Osteoblast (primary cell): ENCODE data around the gene CEP350. TPM values are rescaled to one million over a fixed set of nuclear protein-coding genes. Genes with fewer than 3 reads are reported as not detected.
A peak's percentile ranks its signal among the peaks of the same experiment; 100 is the strongest.

Source experiments
- DNase-seq: peaks from one replicate; pipeline ENCODE4 v3.0.0; 2011; ENCODE audit warnings: low spot score, mixed read lengths; ENCODE audit not compliant: insufficient read length; ENCODE audit errors: missing footprints
- H2AFZ ChIP-seq: 2 replicates; pipeline ENCODE4 v1.6.0; 2011; ENCODE audit warnings: mild to moderate bottlenecking, low read length
- H3K27ac ChIP-seq: 2 replicates; pipeline ENCODE4 v1.5.1; 2011; ENCODE audit warnings: mild to moderate bottlenecking, low read depth, low read length, moderate library complexity
- H3K27me3 ChIP-seq: 2 replicates; pipeline ENCODE4 v1.6.0; 2012; ENCODE audit warnings: mild to moderate bottlenecking, control low read depth, inconsistent platforms, low read length, moderate library complexity; ENCODE audit not compliant: insufficient read depth
- H3K36me3 ChIP-seq: 2 replicates; pipeline ENCODE4 v1.5.1; 2011; ENCODE audit warnings: mild to moderate bottlenecking, low read length, control low read depth, moderate library complexity; ENCODE audit not compliant: insufficient read depth
- H3K4me1 ChIP-seq: 2 replicates; pipeline ENCODE4 v1.5.1; 2011; ENCODE audit warnings: mild to moderate bottlenecking, low read length, control low read depth, moderate library complexity; ENCODE audit not compliant: insufficient read depth
- H3K4me2 ChIP-seq: 2 replicates; pipeline ENCODE4 v1.6.0; 2011; ENCODE audit warnings: mild to moderate bottlenecking, low read length; ENCODE audit not compliant: insufficient read depth
- H3K4me3 ChIP-seq: fragments of 200-600 bp; sonication (generic); 3 replicates; pipeline ENCODE4 v1.5.1; 2012; ENCODE audit warnings: mild to moderate bottlenecking, low read length, inconsistent platforms; ENCODE audit not compliant: insufficient read depth
- H3K79me2 ChIP-seq: 2 replicates; pipeline ENCODE4 v1.6.0; 2012; ENCODE audit warnings: mild to moderate bottlenecking, low read length, control low read depth, inconsistent platforms; ENCODE audit not compliant: insufficient read depth
- H3K9me3 ChIP-seq: 2 replicates; pipeline ENCODE4 v1.5.1; 2011; ENCODE audit warnings: low read depth, low read length, control low read depth
- H4K20me1 ChIP-seq: 2 replicates; pipeline ENCODE4 v1.6.0; 2012; ENCODE audit warnings: mild to moderate bottlenecking, low read length, control low read depth; ENCODE audit not compliant: insufficient read depth
- CTCF ChIP-seq: IDR thresholded peaks from 2 replicates; pipeline ENCODE4 v1.5.1; 2011; ENCODE audit warnings: mild to moderate bottlenecking, low read depth, low read length, moderate library complexity; ENCODE audit errors: extremely low read depth
- total RNA-seq: library from RNA; depleted of rRNA; stranded (reverse); fragments of >200 nt; gene quantifications from 2 replicates; pipeline ENCODE4 v1.2.3, GENCODE V29; 2012

The CEP350 gene
- total RNA-seq, 1 donor, result 82.2 TPM

- Histone ChIP-seq H3K9me3 (no peaks in the 10 kb centered on the region), H3K79me2 (no peaks in the 10 kb centered on the region), H4K20me1 (no peaks in the 10 kb centered on the region), H3K36me3 (peaks cover 30% of the 10 kb centered on the region), H3K4me2 (no peak overlapping the region), H3K4me3 (no peak overlapping the region), H3K27ac (no peak overlapping the region), H3K4me1 (no peaks in the 10 kb centered on the region), H2AFZ (no peak overlapping the region), H3K27me3 (no peaks in the 10 kb centered on the region)
- no peak for DNase-seq
- no peak for TF ChIP-seq CTCF
These were observed 106.4 kb downstream of the CEP350 start for GRCh38 chr1:180061019-180061418.

- no peaks in the 10 kb centered on the region for H4K20me1 ChIP-seq
- H3K4me2 ChIP-seq, result no peak overlapping the region
- no peaks in the 10 kb centered on the region for H3K9me3 ChIP-seq
- peaks cover 36% of the 10 kb centered on the region for H3K36me3 ChIP-seq
- H3K4me1 ChIP-seq, result no peaks in the 10 kb centered on the region
- TF ChIP-seq CTCF, result no peak
- no peak overlapping the region for H2AFZ ChIP-seq
- no peaks in the 10 kb centered on the region for H3K27me3 ChIP-seq
- DNase-seq, result no peak
- no peak overlapping the region for H3K4me3 ChIP-seq
- H3K27ac ChIP-seq, result no peak overlapping the region
- H3K79me2 ChIP-seq, result no peaks in the 10 kb centered on the region
These were observed 107.9 kb downstream of the CEP350 start for GRCh38 chr1:180062452-180062971.

- no peak overlapping the region for H3K4me2 ChIP-seq
- DNase-seq, result no peak
- TF ChIP-seq CTCF, result no peak
- H3K79me2 ChIP-seq, result no peaks in the 10 kb centered on the region
- H3K4me1 ChIP-seq, result no peaks in the 10 kb centered on the region
- H3K36me3 ChIP-seq, result peaks cover 63% of the 10 kb centered on the region
- H3K9me3 ChIP-seq, result no peaks in the 10 kb centered on the region
- no peak overlapping the region for H2AFZ ChIP-seq
- H3K4me3 ChIP-seq, result no peak overlapping the region
- H3K27ac ChIP-seq, result no peak overlapping the region
- no peaks in the 10 kb centered on the region for H4K20me1 ChIP-seq
- no peaks in the 10 kb centered on the region for H3K27me3 ChIP-seq
These were observed 110.8 kb downstream of the CEP350 start for GRCh38 chr1:180065408-180065807.

- H3K4me2 ChIP-seq, result no peak overlapping the region
- no peaks in the 10 kb centered on the region for H3K4me1 ChIP-seq
- no peaks in the 10 kb centered on the region for H3K27me3 ChIP-seq
- peak; percentile 5 for DNase-seq
- no peak overlapping the region for H3K4me3 ChIP-seq
- no peaks in the 10 kb centered on the region for H4K20me1 ChIP-seq
- no peaks in the 10 kb centered on the region for H3K79me2 ChIP-seq
- H3K27ac ChIP-seq, result no peak overlapping the region
- H3K36me3 ChIP-seq, result peaks cover 65% of the 10 kb centered on the region
- no peaks in the 10 kb centered on the region for H3K9me3 ChIP-seq
- no peak overlapping the region for H2AFZ ChIP-seq
- TF ChIP-seq CTCF, result no peak
These were observed 111.5 kb downstream of the CEP350 start for GRCh38 chr1:180066150-180066549.
